Panc1 (cell line): ENCODE results near the gene ALK. TPM values are rescaled to one million over a fixed set of nuclear protein-coding genes. Genes with fewer than 3 reads are reported as not detected.

Source experiments
- ATAC-seq: fragments of 200-7000 bp; cut with Tn5 transposase; 2 replicates; pipeline ENCODE4 v1.9.1; 2020; ENCODE audit warnings: mild to moderate bottlenecking, moderate library complexity
- BruUV-seq: library from RNA; stranded (reverse); fragments of 400-500 nt; replicated peaks from 2 replicates; lab custom pipeline; 2021; lab: Mats Ljungman, UMichigan
- CTCF ChIA-PET: fragments of 300-600 bp; sonication (Branson Sonifier 250); formaldehyde crosslinking; loops from one replicate; lab custom pipeline; 2022; ENCODE audit warnings: antibody characterized with exemption; lab: Charles Lee
- POLR2A ChIA-PET: fragments of 300-600 bp; sonication (Branson Sonifier 250); formaldehyde crosslinking; loops from one replicate; lab custom pipeline; 2022; ENCODE audit warnings: antibody characterized with exemption; lab: Charles Lee
- DNase-seq: peaks from one replicate; pipeline ENCODE4 v3.0.0-alpha.2; 2010; ENCODE audit warnings: low read depth, low spot score
- H3K27ac ChIP-seq: 2 replicates; pipeline ENCODE4 v1.5.1; 2011; ENCODE audit warnings: mild to moderate bottlenecking, low read length, inconsistent platforms
- H3K27me3 ChIP-seq: fragments of 200-500 bp; sonication (Bioruptor generic); 2 replicates; pipeline ENCODE4 v1.6.0; 2014; ENCODE audit warnings: low read length, inconsistent platforms; ENCODE audit not compliant: control insufficient read depth, insufficient read depth
- H3K36me3 ChIP-seq: fragments of 200-500 bp; sonication (Bioruptor generic); 2 replicates; pipeline ENCODE4 v1.5.1; 2014; ENCODE audit warnings: inconsistent platforms, mild to moderate bottlenecking, low read length, moderate library complexity; ENCODE audit not compliant: control insufficient read depth, insufficient read depth
- H3K4me1 ChIP-seq: 2 replicates; pipeline ENCODE4 v1.5.1; 2011; ENCODE audit warnings: inconsistent platforms, mild to moderate bottlenecking, low read length, moderate library complexity; ENCODE audit not compliant: control insufficient read depth, insufficient read depth
- H3K4me3 ChIP-seq, 2 experiments: 2 replicates each; pipeline ENCODE4 v1.5.1; 2011 to 2012; ENCODE audit warnings: low read depth in 2 of 2, low read length in 2 of 2, mild to moderate bottlenecking in 2 of 2, inconsistent platforms in 1 of 2, moderate library complexity in 1 of 2
- H3K9me3 ChIP-seq: fragments of 200-500 bp; sonication (Bioruptor generic); 2 replicates; pipeline ENCODE4 v1.5.1; 2014; ENCODE audit warnings: low read depth, mild to moderate bottlenecking, inconsistent platforms, low read length, moderate library complexity; ENCODE audit not compliant: control insufficient read depth, insufficient read depth
- POLR2AphosphoS5 ChIP-seq: IDR thresholded peaks from 2 replicates; pipeline ENCODE4 v1.6.1; 2012; ENCODE audit warnings: mild to moderate bottlenecking, low read depth, low read length, moderate library complexity
- SIN3A ChIP-seq: IDR thresholded peaks from 2 replicates; pipeline ENCODE4 v1.6.1; 2012; ENCODE audit warnings: low read depth, mild to moderate bottlenecking, low read length, moderate library complexity, borderline replicate concordance; ENCODE audit not compliant: insufficient read depth
- TCF7L2 ChIP-seq: IDR thresholded peaks from 2 replicates; pipeline ENCODE4 v1.6.1; 2011; ENCODE audit warnings: mild to moderate bottlenecking, low read depth, low read length, inconsistent platforms
- in situ Hi-C: cut with HindIII; loops from 2 replicates; pipeline ENCODE4 v1.10.0; 2016; ENCODE audit warnings: low sequenced_read_pairs, low pct_unique_long_range_greater_than_20kb
- intact Hi-C: fragments of 100-400 bp; cut with micrococcal nuclease; formaldehyde crosslinking; loops from one replicate; pipeline ENCODE4 v1.10.0; 2022; ENCODE audit not compliant: unreplicated experiment
- total RNA-seq: library from RNA; stranded (reverse); gene quantifications from one replicate; pipeline ENCODE4 v1.2.1, GENCODE V29; 2021; ENCODE audit not compliant: unreplicated experiment
- TF ChIP-seq, protein P1 (sequence below), 2 experiments: IDR thresholded peaks; 2 replicates each; pipeline ENCODE4 v1.6.1; 2011 to 2012; ENCODE audit warnings: low read depth in 2 of 2, control low read depth in 1 of 2, low read length in 1 of 2, mild to moderate bottlenecking in 1 of 2, moderate library complexity in 1 of 2; ENCODE audit not compliant: insufficient read depth in 1 of 2
- TF ChIP-seq, protein P2 (sequence below): fragments of 450-650 bp; IDR thresholded peaks from 2 replicates; pipeline ENCODE4 v1.5.1; 2017; ENCODE audit warnings: mild to moderate bottlenecking

ALK gene
- total RNA-seq, 1 experiment from 2014 or later, result not detected

DNA sequence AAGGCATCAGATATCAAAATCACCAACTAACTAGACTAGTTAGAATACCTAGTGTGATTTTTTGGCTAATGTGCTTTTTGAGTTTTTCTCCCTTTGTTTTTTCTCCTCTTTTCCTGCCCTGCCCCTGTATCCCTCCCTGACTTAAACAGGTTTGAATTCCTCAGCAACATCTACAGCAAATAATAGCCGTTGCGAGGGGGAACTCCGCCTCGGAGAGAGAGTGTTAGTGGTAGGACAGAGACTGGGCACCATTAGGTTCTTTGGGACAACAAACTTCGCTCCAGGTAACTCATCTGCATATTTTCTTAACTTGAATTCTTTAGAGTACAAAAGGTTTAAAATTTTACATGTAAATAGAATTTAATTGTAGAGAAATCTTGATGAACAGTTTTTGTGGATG is 761.2 kb downstream of the ALK start:
- H3K27ac ChIP-seq, result no peak overlapping the region
- H3K4me1 ChIP-seq, result no peaks in the 10 kb centered on the region
- BruUV-seq, result no TSS peak
- intact Hi-C loops, result no loop called here
- H3K9me3 ChIP-seq, result no peaks in the 10 kb centered on the region
- ChIA-PET POLR2A (no interaction called here), CTCF (no interaction called here)
- in situ Hi-C loops, result no loop called here
- no peaks in the 10 kb centered on the region for H3K27me3 ChIP-seq
- ATAC-seq, result no peak
- H3K4me3 ChIP-seq, result no peak overlapping the region
- H3K36me3 ChIP-seq, result peaks cover 43% of the 10 kb centered on the region
- TF ChIP-seq, protein P1, sequence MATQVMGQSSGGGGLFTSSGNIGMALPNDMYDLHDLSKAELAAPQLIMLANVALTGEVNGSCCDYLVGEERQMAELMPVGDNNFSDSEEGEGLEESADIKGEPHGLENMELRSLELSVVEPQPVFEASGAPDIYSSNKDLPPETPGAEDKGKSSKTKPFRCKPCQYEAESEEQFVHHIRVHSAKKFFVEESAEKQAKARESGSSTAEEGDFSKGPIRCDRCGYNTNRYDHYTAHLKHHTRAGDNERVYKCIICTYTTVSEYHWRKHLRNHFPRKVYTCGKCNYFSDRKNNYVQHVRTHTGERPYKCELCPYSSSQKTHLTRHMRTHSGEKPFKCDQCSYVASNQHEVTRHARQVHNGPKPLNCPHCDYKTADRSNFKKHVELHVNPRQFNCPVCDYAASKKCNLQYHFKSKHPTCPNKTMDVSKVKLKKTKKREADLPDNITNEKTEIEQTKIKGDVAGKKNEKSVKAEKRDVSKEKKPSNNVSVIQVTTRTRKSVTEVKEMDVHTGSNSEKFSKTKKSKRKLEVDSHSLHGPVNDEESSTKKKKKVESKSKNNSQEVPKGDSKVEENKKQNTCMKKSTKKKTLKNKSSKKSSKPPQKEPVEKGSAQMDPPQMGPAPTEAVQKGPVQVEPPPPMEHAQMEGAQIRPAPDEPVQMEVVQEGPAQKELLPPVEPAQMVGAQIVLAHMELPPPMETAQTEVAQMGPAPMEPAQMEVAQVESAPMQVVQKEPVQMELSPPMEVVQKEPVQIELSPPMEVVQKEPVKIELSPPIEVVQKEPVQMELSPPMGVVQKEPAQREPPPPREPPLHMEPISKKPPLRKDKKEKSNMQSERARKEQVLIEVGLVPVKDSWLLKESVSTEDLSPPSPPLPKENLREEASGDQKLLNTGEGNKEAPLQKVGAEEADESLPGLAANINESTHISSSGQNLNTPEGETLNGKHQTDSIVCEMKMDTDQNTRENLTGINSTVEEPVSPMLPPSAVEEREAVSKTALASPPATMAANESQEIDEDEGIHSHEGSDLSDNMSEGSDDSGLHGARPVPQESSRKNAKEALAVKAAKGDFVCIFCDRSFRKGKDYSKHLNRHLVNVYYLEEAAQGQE (IDR thresholded peaks at IDR 0.05; ENCODE audit: insufficient read depth in 1 of 2, low read depth in 2 of 2, low read length in 1 of 2), result no peak
- TF ChIP-seq, protein P2, sequence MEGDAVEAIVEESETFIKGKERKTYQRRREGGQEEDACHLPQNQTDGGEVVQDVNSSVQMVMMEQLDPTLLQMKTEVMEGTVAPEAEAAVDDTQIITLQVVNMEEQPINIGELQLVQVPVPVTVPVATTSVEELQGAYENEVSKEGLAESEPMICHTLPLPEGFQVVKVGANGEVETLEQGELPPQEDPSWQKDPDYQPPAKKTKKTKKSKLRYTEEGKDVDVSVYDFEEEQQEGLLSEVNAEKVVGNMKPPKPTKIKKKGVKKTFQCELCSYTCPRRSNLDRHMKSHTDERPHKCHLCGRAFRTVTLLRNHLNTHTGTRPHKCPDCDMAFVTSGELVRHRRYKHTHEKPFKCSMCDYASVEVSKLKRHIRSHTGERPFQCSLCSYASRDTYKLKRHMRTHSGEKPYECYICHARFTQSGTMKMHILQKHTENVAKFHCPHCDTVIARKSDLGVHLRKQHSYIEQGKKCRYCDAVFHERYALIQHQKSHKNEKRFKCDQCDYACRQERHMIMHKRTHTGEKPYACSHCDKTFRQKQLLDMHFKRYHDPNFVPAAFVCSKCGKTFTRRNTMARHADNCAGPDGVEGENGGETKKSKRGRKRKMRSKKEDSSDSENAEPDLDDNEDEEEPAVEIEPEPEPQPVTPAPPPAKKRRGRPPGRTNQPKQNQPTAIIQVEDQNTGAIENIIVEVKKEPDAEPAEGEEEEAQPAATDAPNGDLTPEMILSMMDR, result no peak
- TF ChIP-seq TCF7L2 (no peak), SIN3A (no peak), POLR2AphosphoS5 (no peak)
- DNase-seq, result no peak

DNA sequence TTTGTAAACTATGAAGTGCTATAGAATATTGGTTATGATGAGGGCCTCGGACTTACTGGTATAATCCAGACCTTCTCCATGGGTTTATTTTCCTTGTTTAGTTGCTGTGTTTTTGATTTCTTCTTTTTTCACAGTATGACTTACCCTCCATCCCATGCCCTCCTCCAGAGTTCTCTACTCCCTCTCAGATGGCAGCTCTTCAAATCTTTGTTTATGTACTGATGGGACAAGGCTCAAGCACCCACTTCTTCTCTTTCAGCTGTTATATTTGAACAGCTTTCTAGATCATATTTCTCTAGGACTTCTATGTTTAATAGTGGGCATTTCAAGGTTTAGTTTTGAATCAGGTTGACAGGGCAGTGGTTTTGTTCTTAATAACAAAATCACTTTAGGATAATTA is 762.3 kb downstream of the ALK start:
- DNase-seq (no peak), ATAC-seq (no peak)
- H3K9me3 ChIP-seq, result no peaks in the 10 kb centered on the region
- H3K4me3 ChIP-seq, result no peak overlapping the region
- no peaks in the 10 kb centered on the region for H3K4me1 ChIP-seq
- TF ChIP-seq, protein P2, result no peak
- TF ChIP-seq TCF7L2 (no peak), POLR2AphosphoS5 (no peak), SIN3A (no peak)
- TF ChIP-seq, protein P1 (IDR thresholded peaks at IDR 0.05; ENCODE audit: insufficient read depth in 1 of 2, low read depth in 2 of 2, low read length in 1 of 2), result no peak
- peaks cover 46% of the 10 kb centered on the region for H3K36me3 ChIP-seq
- POLR2A ChIA-PET, result no interaction called here
- in situ Hi-C loops (no loop called here), intact Hi-C loops (no loop called here)
- no peak overlapping the region for H3K27ac ChIP-seq
- no peaks in the 10 kb centered on the region for H3K27me3 ChIP-seq
- no TSS peak for BruUV-seq
- CTCF ChIA-PET, result no interaction called here
